ENCODE measurements around the gene JPH2. TPM values are rescaled to one million over a fixed set of nuclear protein-coding genes. Genes with fewer than 3 reads are reported as not detected.
"Not testable (repeated sequence)": the region's sequence is repeated elsewhere in the genome, so short reads cannot be mapped to it uniquely, and the experiment has no call there.

JPH2 gene
- total RNA-seq, 2 donors from 2014 or later: 0.09 to 0.42 TPM

DNA sequence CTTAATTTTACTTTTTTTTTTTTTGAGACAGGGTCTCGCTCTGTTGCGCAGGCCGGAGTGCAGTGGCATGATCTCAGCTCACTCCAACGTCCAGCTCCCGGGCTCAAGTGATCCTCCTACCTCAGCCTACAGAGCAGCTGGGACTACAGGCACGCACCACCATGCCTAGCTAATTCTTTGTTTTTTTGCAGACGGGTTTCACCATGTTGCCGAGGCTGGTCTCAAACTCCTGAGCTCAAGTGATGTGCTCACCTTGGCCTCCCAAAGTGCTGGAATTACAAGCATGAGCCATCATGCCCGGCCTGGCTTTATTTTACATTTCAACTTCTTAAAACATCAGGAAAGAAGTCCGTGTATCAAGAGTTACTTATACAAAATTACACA, 17.8 kb upstream of the JPH2 start:
- Mint-ChIP-seq H3K36me3 (ENCODE audit: low read depth) (peaks cover 96% of the 10 kb centered on the region), H3K9me3 (no peaks in the 10 kb centered on the region), H3K27me3 (no peaks in the 10 kb centered on the region), H3K4me3 (no peak overlapping the region), H3K27ac (no peak overlapping the region), H3K4me1 (peaks cover 43% of the 10 kb centered on the region)
- no peak for ATAC-seq (replicated peaks)

GRCh38 chr20:44204156-44204831, 17.3 kb upstream of the JPH2 start:
- no peaks in the 10 kb centered on the region for H3K9me3 Mint-ChIP-seq
- H3K4me1 Mint-ChIP-seq: peaks cover 43% of the 10 kb centered on the region
- H3K27ac Mint-ChIP-seq: no peak overlapping the region
- peaks cover 96% of the 10 kb centered on the region for H3K36me3 Mint-ChIP-seq (ENCODE audit: low read depth)
- H3K27me3 Mint-ChIP-seq: no peaks in the 10 kb centered on the region
- H3K4me3 Mint-ChIP-seq: no peak overlapping the region
- ATAC-seq (replicated peaks): peak; percentile 79

GRCh38 chr20:44203161-44203560, 16.2 kb upstream of the JPH2 start:
- Mint-ChIP-seq H3K4me3 (no peak overlapping the region), H3K27me3 (no peaks in the 10 kb centered on the region), H3K27ac (no peak overlapping the region), H3K9me3 (no peaks in the 10 kb centered on the region), H3K4me1 (peaks cover 39% of the 10 kb centered on the region), H3K36me3 (ENCODE audit: low read depth) (peaks cover 93% of the 10 kb centered on the region)
- ATAC-seq (replicated peaks): no peak

DNA sequence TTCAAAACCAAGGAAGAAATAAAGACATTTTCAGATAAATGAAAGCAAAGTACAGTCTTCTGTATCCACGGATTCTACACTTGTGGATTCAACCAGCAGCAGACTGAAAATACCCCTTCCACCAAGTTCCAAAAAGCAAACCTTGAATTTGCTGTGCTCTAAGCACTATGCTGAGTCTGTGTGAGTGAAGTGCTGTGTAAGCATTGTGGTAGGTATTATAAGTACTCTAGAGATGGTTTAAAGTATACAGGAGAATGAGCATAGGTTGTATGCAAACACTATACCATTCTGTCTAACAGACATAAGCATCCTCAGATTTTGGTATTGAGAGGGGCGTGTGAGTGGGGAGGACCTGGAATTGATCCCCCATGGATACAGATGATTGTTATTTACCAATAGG, 14.0 kb upstream of the JPH2 start:
- H3K27me3 Mint-ChIP-seq: no peaks in the 10 kb centered on the region
- H3K36me3 Mint-ChIP-seq (ENCODE audit: low read depth): peaks cover 96% of the 10 kb centered on the region
- H3K4me1 Mint-ChIP-seq: peaks cover 26% of the 10 kb centered on the region
- H3K4me3 Mint-ChIP-seq: no peak overlapping the region
- no peak for ATAC-seq (replicated peaks)
- no peaks in the 10 kb centered on the region for H3K9me3 Mint-ChIP-seq
- peak overlapping the region; percentile 63 for H3K27ac Mint-ChIP-seq

- ATAC-seq (replicated peaks): no peak
- Mint-ChIP-seq H3K27me3 (no peaks in the 10 kb centered on the region), H3K36me3 (ENCODE audit: low read depth) (peaks cover 96% of the 10 kb centered on the region), H3K9me3 (no peaks in the 10 kb centered on the region), H3K27ac (peak overlapping the region; percentile 63), H3K4me1 (peaks cover 26% of the 10 kb centered on the region), H3K4me3 (no peak overlapping the region)
These were observed 13.4 kb upstream of the JPH2 start for GRCh38 chr20:44200371-44200770.

- no peak overlapping the region for H3K4me3 Mint-ChIP-seq
- peaks cover 92% of the 10 kb centered on the region for H3K36me3 Mint-ChIP-seq (ENCODE audit: low read depth)
- no peaks in the 10 kb centered on the region for H3K27me3 Mint-ChIP-seq
- H3K9me3 Mint-ChIP-seq: no peaks in the 10 kb centered on the region
- peak overlapping the region; percentile 63 for H3K27ac Mint-ChIP-seq
- H3K4me1 Mint-ChIP-seq: peaks cover 26% of the 10 kb centered on the region
- ATAC-seq (replicated peaks): no peak
These were observed 12.9 kb upstream of the JPH2 start for GRCh38 chr20:44199877-44200276.

DNA sequence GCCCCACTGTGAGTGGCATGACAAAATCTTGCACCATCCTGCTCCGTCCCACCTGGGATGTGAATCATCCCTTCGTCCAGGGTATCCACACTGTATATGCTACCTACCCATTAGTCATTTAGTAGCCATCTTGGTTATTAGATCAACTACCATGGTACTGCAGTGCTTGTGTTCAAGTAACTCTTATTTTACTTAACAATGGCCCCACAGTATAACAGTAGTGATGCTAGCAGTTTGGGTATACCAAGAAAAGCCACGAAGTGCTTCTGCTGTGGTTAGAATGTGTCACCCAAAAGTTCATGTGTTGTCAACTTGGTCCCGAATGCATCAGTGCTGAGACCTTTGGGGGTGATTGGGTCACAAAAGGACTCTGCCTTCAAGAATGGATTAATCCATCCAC, 11.9 kb upstream of the JPH2 start:
- peak; percentile 98 for ATAC-seq (replicated peaks)
- Mint-ChIP-seq H3K4me1 (peaks cover 26% of the 10 kb centered on the region), H3K27ac (peak overlapping the region; percentile 63), H3K4me3 (peak overlapping the region; percentile 36), H3K9me3 (no peaks in the 10 kb centered on the region), H3K36me3 (ENCODE audit: low read depth) (peaks cover 82% of the 10 kb centered on the region), H3K27me3 (no peaks in the 10 kb centered on the region)

DNA sequence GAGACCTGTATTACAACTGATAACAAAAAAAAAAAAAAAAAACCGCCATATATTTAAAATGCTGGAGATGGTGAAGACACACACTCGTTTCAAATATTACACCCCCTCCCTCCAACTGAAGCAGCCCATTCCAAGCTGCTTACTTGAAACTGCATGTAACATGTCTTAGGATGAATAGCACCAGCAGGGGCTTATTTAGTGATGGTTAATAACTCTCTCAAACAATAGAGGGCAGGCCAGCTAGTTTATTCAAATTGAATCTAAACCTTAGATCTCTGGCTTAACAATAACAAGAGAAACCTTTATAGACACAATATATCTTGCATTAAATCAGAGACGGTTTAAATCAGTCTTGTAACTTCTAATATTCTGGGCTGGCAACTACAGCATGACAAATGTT, 9.3 kb upstream of the JPH2 start:
- Mint-ChIP-seq H3K27ac (no peak overlapping the region), H3K27me3 (no peaks in the 10 kb centered on the region), H3K36me3 (ENCODE audit: low read depth) (peaks cover 56% of the 10 kb centered on the region), H3K4me3 (no peak overlapping the region), H3K9me3 (no peaks in the 10 kb centered on the region), H3K4me1 (peaks cover 22% of the 10 kb centered on the region)
- no peak for ATAC-seq (replicated peaks)

- no peak overlapping the region for H3K4me3 Mint-ChIP-seq
- H3K9me3 Mint-ChIP-seq: no peaks in the 10 kb centered on the region
- H3K36me3 Mint-ChIP-seq (ENCODE audit: low read depth): peaks cover 50% of the 10 kb centered on the region
- no peak for ATAC-seq (replicated peaks)
- H3K4me1 Mint-ChIP-seq: peaks cover 18% of the 10 kb centered on the region
- no peaks in the 10 kb centered on the region for H3K27me3 Mint-ChIP-seq
- H3K27ac Mint-ChIP-seq: peak overlapping the region; percentile 20
These were observed 8.6 kb upstream of the JPH2 start for GRCh38 chr20:44195605-44196004.

DNA sequence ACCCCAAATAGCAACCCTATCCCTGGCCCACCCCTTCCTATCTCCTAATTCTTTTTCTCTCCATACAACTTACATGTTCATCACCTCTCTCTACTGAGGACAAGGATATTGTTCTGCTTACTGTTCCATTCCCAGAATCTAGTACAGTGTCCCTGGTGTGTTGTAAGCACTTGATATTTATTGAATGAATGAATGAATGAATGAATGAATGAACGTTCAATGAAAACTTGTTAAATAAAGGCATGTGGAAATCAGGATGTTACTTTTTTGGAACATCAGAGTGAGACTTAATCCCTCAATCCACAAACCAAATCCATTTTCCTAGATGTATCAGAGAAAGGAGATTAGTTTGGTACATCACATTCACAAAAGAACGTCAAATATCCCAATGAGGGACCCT, 6.8 kb upstream of the JPH2 start:
- ATAC-seq (replicated peaks): no peak
- Mint-ChIP-seq H3K4me3 (no peak overlapping the region), H3K27ac (no peak overlapping the region), H3K36me3 (ENCODE audit: low read depth) (peaks cover 32% of the 10 kb centered on the region), H3K4me1 (peaks cover 2% of the 10 kb centered on the region), H3K9me3 (no peaks in the 10 kb centered on the region), H3K27me3 (peaks cover 4% of the 10 kb centered on the region)

- H3K9me3 Mint-ChIP-seq; H3K27ac Mint-ChIP-seq; H3K4me3 Mint-ChIP-seq; ATAC-seq (replicated peaks); H3K4me1 Mint-ChIP-seq: not testable (repeated sequence)
- H3K36me3 Mint-ChIP-seq (ENCODE audit: low read depth): peaks cover 14% of the 10 kb centered on the region
- H3K27me3 Mint-ChIP-seq: peaks cover 20% of the 10 kb centered on the region
These were observed 4.7 kb upstream of the JPH2 start for GRCh38 chr20:44191640-44192039.

DNA sequence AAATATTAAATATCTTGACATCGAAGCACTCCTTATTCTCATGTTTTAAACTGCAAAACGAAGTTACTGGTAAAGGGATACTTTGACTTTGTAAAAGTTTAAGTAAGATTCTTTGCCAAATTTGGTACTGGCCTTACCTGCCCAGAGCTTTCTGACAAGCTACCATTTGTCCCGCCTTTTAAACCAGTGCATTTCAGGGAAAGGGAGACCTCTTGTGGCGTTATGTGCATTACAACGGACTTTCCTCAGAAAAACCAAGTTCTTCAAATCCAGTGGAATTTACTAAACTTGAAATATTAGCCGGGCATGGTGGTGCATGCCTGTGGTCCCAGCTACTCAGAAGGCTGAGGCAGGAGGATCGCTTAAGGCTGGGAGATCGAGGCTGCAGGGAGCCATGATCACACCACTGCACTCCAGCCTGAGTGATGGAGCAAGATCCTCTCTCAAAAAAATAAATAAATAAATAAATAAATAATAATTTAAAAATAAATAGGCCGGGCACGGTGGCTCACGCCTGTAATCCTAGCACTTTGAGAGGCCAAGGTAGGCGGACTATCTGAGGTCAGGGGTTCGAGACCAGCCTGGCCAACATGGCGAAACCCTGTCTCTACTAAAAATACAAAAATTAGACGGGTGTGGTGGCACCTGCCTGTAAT, 3.3 kb upstream of the JPH2 start:
- peak; percentile 55 for ATAC-seq (replicated peaks)
- not testable (repeated sequence) for H3K4me1 Mint-ChIP-seq; H3K9me3 Mint-ChIP-seq; H3K4me3 Mint-ChIP-seq; H3K36me3 Mint-ChIP-seq (ENCODE audit: low read depth); H3K27ac Mint-ChIP-seq
- H3K27me3 Mint-ChIP-seq: peaks cover 31% of the 10 kb centered on the region

DNA sequence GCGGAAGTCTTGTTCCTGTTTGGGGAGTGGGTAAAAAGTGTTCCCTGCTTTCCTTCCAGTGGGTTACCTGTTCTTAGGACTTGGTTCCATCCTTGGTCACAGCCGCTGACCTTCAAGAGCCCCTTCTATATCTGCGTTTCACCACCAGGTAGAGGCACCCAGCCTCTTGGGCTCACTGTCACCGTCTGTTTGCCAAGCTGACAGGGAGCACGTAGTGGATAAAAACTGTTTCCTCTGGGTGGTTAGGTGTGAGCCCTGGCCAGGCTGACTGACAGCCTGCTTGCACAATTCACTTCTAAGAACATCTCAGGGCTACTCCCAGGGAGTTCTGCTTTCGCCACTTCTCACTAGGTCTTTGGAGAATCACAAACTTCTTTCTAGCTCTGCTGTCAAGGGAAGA, 1.8 kb upstream of the JPH2 start:
- Mint-ChIP-seq H3K27me3 (peaks cover 38% of the 10 kb centered on the region), H3K27ac (no peak overlapping the region), H3K4me1 (no peaks in the 10 kb centered on the region), H3K4me3 (no peak overlapping the region), H3K9me3 (no peaks in the 10 kb centered on the region), H3K36me3 (ENCODE audit: low read depth) (no peaks in the 10 kb centered on the region)
- ATAC-seq (replicated peaks): no peak

- Mint-ChIP-seq H3K36me3 (ENCODE audit: low read depth) (no peaks in the 10 kb centered on the region), H3K27ac (no peak overlapping the region), H3K27me3 (peaks cover 42% of the 10 kb centered on the region), H3K9me3 (no peaks in the 10 kb centered on the region), H3K4me1 (no peaks in the 10 kb centered on the region), H3K4me3 (no peak overlapping the region)
- ATAC-seq (replicated peaks): no peak
These were observed 1.1 kb upstream of the JPH2 start for GRCh38 chr20:44187772-44188709.

- H3K4me3 Mint-ChIP-seq: no peak overlapping the region
- no peak for ATAC-seq (replicated peaks)
- H3K27me3 Mint-ChIP-seq: peaks cover 55% of the 10 kb centered on the region
- H3K36me3 Mint-ChIP-seq (ENCODE audit: low read depth): no peaks in the 10 kb centered on the region
- no peak overlapping the region for H3K27ac Mint-ChIP-seq
- H3K4me1 Mint-ChIP-seq: no peaks in the 10 kb centered on the region
- no peaks in the 10 kb centered on the region for H3K9me3 Mint-ChIP-seq
These were observed 324 bp downstream of the JPH2 start for GRCh38 chr20:44186674-44187053.

Measured in activated T-helper 17 cell treated with anti-CD3 and anti-CD28 coated beads, Interleukin-2, amount 50 U/mL, for 72 hours (primary cell).